Measurements from ENCODE around the gene SGMS1.
"Not testable (repeated sequence)": the region's sequence is repeated elsewhere in the genome, so short reads cannot be mapped to it uniquely, and the experiment has no call there.

GRCh38 chr10:50546287-50546686, 77.5 kb downstream of the SGMS1 start:
- not testable (repeated sequence) for TF ChIP-seq CTCF (IDR thresholded peaks at IDR 0.05; ENCODE audit: low read depth, low read length, poor library complexity, severe bottlenecking); EZH2phosphoT487 (IDR thresholded peaks at IDR 0.05; ENCODE audit: borderline replicate concordance, low read length)

Data from DOHH2 (cell line).